Measurements from ENCODE around the gene SDHAF3. TPM values are rescaled to one million over a fixed set of nuclear protein-coding genes. Genes with fewer than 3 reads are reported as not detected.

SDHAF3 gene
- total and polyA plus RNA-seq, 2 of the 8 experiments (the other 6 are each of a cell fraction or from before 2014, with no cell fraction given): 12.0 to 31.3 TPM

DNA sequence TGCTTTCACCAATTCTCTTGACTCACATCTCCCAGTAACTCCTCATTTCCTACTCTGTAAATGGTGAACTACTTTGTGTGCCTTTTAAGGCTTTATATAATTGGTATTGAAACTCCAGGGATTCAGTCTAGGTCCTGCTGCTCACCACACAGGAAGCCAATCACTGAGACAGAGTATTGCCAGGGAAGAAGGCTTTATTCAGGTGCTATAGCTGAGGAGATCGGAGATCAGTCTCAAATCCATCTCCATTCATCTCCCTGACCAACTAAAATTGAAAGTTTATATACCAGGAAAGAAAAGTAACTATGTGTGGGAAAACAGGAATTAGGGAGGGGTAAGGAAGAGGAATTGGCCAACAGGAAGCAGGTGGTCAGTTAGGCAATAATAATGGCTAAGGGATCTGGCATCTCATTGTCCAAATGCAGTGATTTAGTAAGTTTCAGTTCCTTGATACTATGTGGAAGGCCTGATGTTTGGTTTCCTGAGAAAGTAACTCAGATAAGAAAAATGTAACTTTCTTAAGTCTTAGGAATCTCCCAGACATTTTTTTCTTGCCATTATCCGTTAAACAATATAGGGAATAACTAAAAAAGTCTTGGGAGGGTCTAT is 10.2 kb upstream of the SDHAF3 start:
- ChIA-PET CTCF (ENCODE audit: partially characterized antibody) (interaction anchor here (1.2 to 3.2 kb wide), 3 partner anchors 68 to 741 kb away, joined by 4 to 11 read pairs (median 4); no protein-coding TSS in a partner anchor), POLR2A (ENCODE audit: partially characterized antibody) (interaction anchor here (1.5 kb wide), 1 partner anchor 10 kb away, joined by 5 read pairs; the partner anchor contains the start of gene SDHAF3)
- no peak overlapping the region for H3K27ac ChIP-seq (ENCODE audit: low read depth, low read length)
- H3K18ac ChIP-seq (ENCODE audit: extremely low read depth, low read length): no peak overlapping the region
- no peaks in the 10 kb centered on the region for H4K20me1 ChIP-seq (replicated peaks in 1 of 2; ENCODE audit: control insufficient read depth in 1 of 2, insufficient read depth in 2 of 2, low read length in 2 of 2)
- no peak overlapping the region for H2BK15ac ChIP-seq (ENCODE audit: low read length)
- no peaks in the 10 kb centered on the region for H3K79me1 ChIP-seq (ENCODE audit: low read depth, low read length)
- no peak overlapping the region for H2BK12ac ChIP-seq (ENCODE audit: low read depth, low read length)
- no peak overlapping the region for H3K56ac ChIP-seq (replicated peaks; ENCODE audit: insufficient read length, low read depth, low read length)
- FAIRE-seq (no peak), DNase-seq (ENCODE audit: low read depth in 1 of 2, low spot score in 2 of 2) (no peak)
- no peak overlapping the region for H3K23ac ChIP-seq (ENCODE audit: insufficient read length)
- no peak overlapping the region for H3K14ac ChIP-seq (ENCODE audit: insufficient read length)
- H4K5ac ChIP-seq (ENCODE audit: insufficient read length, low read depth, low read length): no peak overlapping the region
- H3K23me2 ChIP-seq (ENCODE audit: low read depth, low read length): no peaks in the 10 kb centered on the region
- no peaks in the 10 kb centered on the region for H3K27me3 ChIP-seq (replicated peaks in 1 of 4; ENCODE audit: control insufficient read depth in 3 of 4, extremely low read depth in 1 of 4, insufficient read depth in 3 of 4, low read length in 3 of 4)
- H3K4me3 ChIP-seq (ENCODE audit: extremely low read depth in 1 of 4, insufficient read depth in 2 of 4, low read depth in 3 of 4, low read length in 4 of 4): no peak overlapping the region
- H3K9me3 ChIP-seq (ENCODE audit: insufficient read depth in 2 of 2, low read depth in 1 of 2, low read length in 1 of 2): peaks cover 3 to 8% of the 10 kb centered on the region in 2 experiments
- H2AK5ac ChIP-seq (ENCODE audit: low read depth, low read length): no peak overlapping the region
- no peak overlapping the region for H2BK5ac ChIP-seq (ENCODE audit: low read depth, low read length)
- H3K4ac ChIP-seq (replicated peaks; ENCODE audit: insufficient read length, low read depth, low read length): no peak overlapping the region
- H2BK120ac ChIP-seq (replicated peaks; ENCODE audit: low read depth, low read length): no peak overlapping the region
- H3K4me2 ChIP-seq (ENCODE audit: insufficient read depth in 1 of 2, low read depth in 2 of 2, low read length in 2 of 2): no peak overlapping the region
- 87% methylated on average over 2 of the region's 2 CpGs; no CpG with 5 or more reads in 1 of the 2 experiments for WGBS, 2 experiments (ENCODE audit: extremely low coverage in 1 of 2, insufficient coverage in 1 of 2, insufficient read length in 1 of 2, insufficient replicate concordance in 2 of 2, low coverage in 1 of 2, low lambda C conversion rate in 2 of 2, missing lambda C conversion rate in 1 of 2)
- H3K9ac ChIP-seq (replicated peaks in 1 of 4; ENCODE audit: extremely low read depth in 1 of 4, low read depth in 3 of 4, low read length in 3 of 4): no peak overlapping the region
- H2AFZ ChIP-seq (ENCODE audit: low read length): no peak overlapping the region
- H2BK20ac ChIP-seq (ENCODE audit: low read length): no peak overlapping the region
- no peak overlapping the region for H4K8ac ChIP-seq (ENCODE audit: extremely low read depth, insufficient read depth, low read length)
- no peak overlapping the region for H4K91ac ChIP-seq (replicated peaks; ENCODE audit: insufficient read length, low read length)
- H3K79me2 ChIP-seq (ENCODE audit: control insufficient read depth in 1 of 2, insufficient read depth in 2 of 2, low read length in 2 of 2): no peaks in the 10 kb centered on the region
- H3K4me1 ChIP-seq (replicated peaks in 1 of 4; ENCODE audit: control insufficient read depth in 3 of 4, insufficient read depth in 4 of 4, low read length in 3 of 4): no peaks in the 10 kb centered on the region
- H3K36me3 ChIP-seq (ENCODE audit: control insufficient read depth in 2 of 4, insufficient read depth in 4 of 4, low read length in 3 of 4): no peaks in the 10 kb centered on the region
- TF ChIP-seq KDM4A (IDR thresholded peaks at IDR 0.05; ENCODE audit: low read depth, low read length, severe bottlenecking) (no peak), PHF8 (conservative IDR thresholded peaks at IDR 0.05; ENCODE audit: low read depth, low read length) (no peak), EP300 (IDR thresholded peaks at IDR 0.05; ENCODE audit: borderline replicate concordance in 1 of 2, low read depth in 2 of 2, low read length in 2 of 2) (no peak), KDM5A (IDR thresholded peaks at IDR 0.05; ENCODE audit: low read length) (no peak)

Measured in H1 (cell line).